Spleen (tissue), 11 donors: ENCODE results near the gene ZNRF2. TPM values are rescaled to one million over a fixed set of nuclear protein-coding genes. Genes with fewer than 3 reads are reported as not detected.

Experiments
- DNase-seq: peaks from one replicate; pipeline ENCODE4 v3.0.0-alpha.2; 2020
- H3K27ac ChIP-seq, 8 donors: fragments of 200-600 bp; sonication (generic) in 7 of 8; 1 replicate in 4 of 8; 2 replicates in 4 of 8; pipeline versions ENCODE4 v1.5.0 to v1.8.0; 2016 to 2021; ENCODE audit warnings: inconsistent platforms in 4 of 8, mild to moderate bottlenecking in 4 of 8, moderate library complexity in 1 of 8
- H3K27me3 ChIP-seq, 7 donors: fragments of 200-600 bp; sonication (generic) in 6 of 7; replicated peaks in 1 of 7; 1 replicate in 4 of 7; 2 replicates in 3 of 7; pipeline versions ENCODE4 v1.5.0 to v1.8.0; 2016 to 2021; ENCODE audit warnings: inconsistent platforms in 3 of 7, mild to moderate bottlenecking in 1 of 7
- H3K36me3 ChIP-seq, 6 donors: fragments of 200-600 bp; sonication (generic) in 5 of 6; 1 replicate in 4 of 6; 2 replicates in 2 of 6; pipeline versions ENCODE4 v1.5.0 to v1.8.0; 2016 to 2021; ENCODE audit warnings: inconsistent platforms in 2 of 6
- H3K4me1 ChIP-seq, 6 donors: fragments of 200-600 bp; sonication (generic) in 5 of 6; 1 replicate in 3 of 6; 2 replicates in 3 of 6; pipeline versions ENCODE4 v1.5.0 to v1.8.0; 2016 to 2021; ENCODE audit warnings: inconsistent platforms in 3 of 6
- H3K4me3 ChIP-seq, 8 donors: fragments of 200-600 bp; sonication (generic) in 7 of 8; 1 replicate in 4 of 8; 2 replicates in 4 of 8; pipeline versions ENCODE4 v1.5.0 to v1.8.0; 2016 to 2021; ENCODE audit warnings: inconsistent platforms in 4 of 8, mild to moderate bottlenecking in 4 of 8, moderate library complexity in 2 of 8
- H3K9me3 ChIP-seq, 8 donors: fragments of 200-600 bp; sonication (generic) in 7 of 8; 1 replicate in 4 of 8; 2 replicates in 4 of 8; pipeline versions ENCODE4 v1.5.0 to v1.8.0; 2016 to 2021; ENCODE audit warnings: inconsistent platforms in 4 of 8
- CTCF ChIP-seq, 11 experiments: fragments of 200-600 bp in 7 of 11; fragments of 450-650 bp in 4 of 11; sonication (generic) in 4 of 11; IDR thresholded peaks in 8 of 11; conservative IDR thresholded peaks in 3 of 11; 1 replicate in 7 of 11; 2 replicates in 4 of 11; pipeline versions ENCODE4 v1.4.0 to v1.8.0; 2016 to 2021; ENCODE audit warnings: antibody characterized with exemption in 11 of 11, inconsistent platforms in 4 of 11, mild to moderate bottlenecking in 1 of 11
- POLR2A ChIP-seq, 3 donors: fragments of 450-650 bp; IDR thresholded peaks; one replicate each; pipeline ENCODE4 v1.5.1; 2017; ENCODE audit warnings: antibody characterized with exemption in 3 of 3, mild to moderate bottlenecking in 1 of 3
- POLR2AphosphoS5 ChIP-seq, 3 donors: sonication (generic); formaldehyde crosslinking; IDR thresholded peaks; one replicate each; pipeline ENCODE4 v1.5.1; 2017; ENCODE audit warnings: antibody characterized with exemption in 3 of 3
- WGBS, 5 donors: extraction: QIAGEN DNeasy Blood & Tissue Kit in 3 of 5; methylation state at CpG; one replicate each; pipeline versions ENCODE4 v1.1.5 to v1.1.7; 2013 to 2018; 5-methylcytosine and 5-hydroxymethylcytosine counted together
- intact Hi-C: fragments of 100-400 bp; cut with DNase I; formaldehyde crosslinking; loops from one replicate; pipeline ENCODE4 v1.15.0; 2023; ENCODE audit warnings: low total_unique reads
- polyA plus RNA-seq, 3 donors: library from polyadenylated mRNA; stranded (reverse); fragments of 200-250 nt; gene quantifications; one replicate each; pipeline ENCODE4 v1.2.1, GENCODE V29; 2013
- total RNA-seq, 7 donors: library from RNA; depleted of rRNA in 3 of 7; stranded (reverse); fragments of >200 nt in 3 of 7; fragmentation: NEBNext Ultra II Directional in 4 of 7; extraction: Animal tissue kit (Norgen Biotek cat#: 25700) in 4 of 7; gene quantifications; one replicate each; pipeline versions ENCODE4 v1.1.0 to v1.2.1, GENCODE V29; 2016 to 2021
- donor health status: healthy with polysubstance abuse.
- donor health status: DM: no; HTN: no; CAD: no; lungs with moderate emphysema.
- donor health status: DM: no; HTN: no; CAD: no.
- donor health status: Bipolar disorder and iron deficiency.
- donor health status: healthy.
- donor health status: DM: no; HTN: no; CAD: no.
- donor health status: DM: yes; HTN: yes; CAD: no.

Gene ZNRF2
- total and polyA plus RNA-seq, 10 donors: 6.8 to 42.5 (median 28.5) TPM

- no peak overlapping the region for H3K4me3 ChIP-seq
- TF ChIP-seq CTCF (IDR thresholded peaks at IDR 0.05 in 8 of 11, conservative IDR thresholded peaks at IDR 0.05 in 3 of 11) (no peak), POLR2AphosphoS5 (IDR thresholded peaks at IDR 0.05) (no peak)
- H3K36me3 ChIP-seq: peaks cover 0 to 28% (median 11%) of the 10 kb centered on the region in 6 donors
- no peak overlapping the region for H3K27ac ChIP-seq
- no peaks in the 10 kb centered on the region for H3K27me3 ChIP-seq
- DNase-seq: no peak
- H3K9me3 ChIP-seq: no peaks in the 10 kb centered on the region
- intact Hi-C loops: no loop called here
- peaks cover 0 to under 1% (median 0%) of the 10 kb centered on the region in 6 donors for H3K4me1 ChIP-seq
Observed at GRCh38 chr7:30369879-30370278, 85.5 kb downstream of the ZNRF2 start.

GRCh38 chr7:30371321-30371720, 86.9 kb downstream of the ZNRF2 start:
- WGBS, 5 donors: 97 to 99% (median 98%) methylated on average over 5 of the region's 5 CpGs
- H3K36me3 ChIP-seq: peaks cover 0 to 21% (median 9%) of the 10 kb centered on the region in 6 donors
- intact Hi-C loops: no loop called here
- no peaks in the 10 kb centered on the region for H3K27me3 ChIP-seq
- no peaks in the 10 kb centered on the region for H3K4me1 ChIP-seq
- no peak for DNase-seq
- TF ChIP-seq CTCF (IDR thresholded peaks at IDR 0.05 in 8 of 11, conservative IDR thresholded peaks at IDR 0.05 in 3 of 11) (no peak), POLR2A (IDR thresholded peaks at IDR 0.05) (no peak), POLR2AphosphoS5 (IDR thresholded peaks at IDR 0.05) (no peak)
- no peaks in the 10 kb centered on the region for H3K9me3 ChIP-seq
- H3K27ac ChIP-seq: no peak overlapping the region
- H3K4me3 ChIP-seq: no peak overlapping the region

- H3K4me1 ChIP-seq: no peaks in the 10 kb centered on the region
- WGBS, 5 donors: 83 to 97% (median 93%) methylated on average over 1 of the region's 1 CpG
- no peak for DNase-seq
- no peaks in the 10 kb centered on the region for H3K27me3 ChIP-seq
- H3K9me3 ChIP-seq: peaks cover 0 to 17% (median 15%) of the 10 kb centered on the region in 8 donors
- H3K27ac ChIP-seq: no peak overlapping the region
- intact Hi-C loops: no loop called here
- TF ChIP-seq POLR2A (IDR thresholded peaks at IDR 0.05): no peak
- TF ChIP-seq POLR2AphosphoS5 (IDR thresholded peaks at IDR 0.05): no peak
- no peak for TF ChIP-seq CTCF (IDR thresholded peaks at IDR 0.05 in 8 of 11, conservative IDR thresholded peaks at IDR 0.05 in 3 of 11)
- H3K36me3 ChIP-seq: no peaks in the 10 kb centered on the region
- H3K4me3 ChIP-seq: no peak overlapping the region
Observed at GRCh38 chr7:30378275-30378674, 93.9 kb downstream of the ZNRF2 start.

GRCh38 chr7:30379131-30379530, 94.7 kb downstream of the ZNRF2 start:
- H3K4me3 ChIP-seq: no peak overlapping the region
- H3K27me3 ChIP-seq: no peaks in the 10 kb centered on the region
- no peak for DNase-seq
- no peaks in the 10 kb centered on the region for H3K4me1 ChIP-seq
- TF ChIP-seq POLR2A (IDR thresholded peaks at IDR 0.05) (no peak), CTCF (IDR thresholded peaks at IDR 0.05 in 8 of 11, conservative IDR thresholded peaks at IDR 0.05 in 3 of 11) (no peak), POLR2AphosphoS5 (IDR thresholded peaks at IDR 0.05) (no peak)
- 70 to 85% (median 78%) methylated on average over 4 of the region's 4 CpGs for WGBS, 5 donors
- H3K9me3 ChIP-seq: peaks cover 0 to 17% (median 15%) of the 10 kb centered on the region in 8 donors
- intact Hi-C loops: no loop called here
- no peak overlapping the region for H3K27ac ChIP-seq
- no peaks in the 10 kb centered on the region for H3K36me3 ChIP-seq
